RWPE1 (cell line): ENCODE results near the gene DCAF11.

Source experiments
- CTCF ChIA-PET: fragments of 350-600 bp; sonication (Branson Sonifier 250); formaldehyde crosslinking; extraction: SDS; loops from one replicate; lab custom pipeline; 2021; lab: Yijun Ruan, JAX
- POLR2A ChIA-PET: fragments of 400-600 bp; formaldehyde crosslinking; extraction: SDS; loops from one replicate; lab custom pipeline; 2020; ENCODE audit warnings: antibody characterized with exemption; ENCODE audit not compliant: low non-redundant PET; lab: Yijun Ruan, JAX
- DNase-seq: peaks from one replicate; pipeline ENCODE4 v3.0.0; 2012; ENCODE audit warnings: low spot score
- H3K27ac ChIP-seq: fragments of 450-650 bp; 2 replicates; pipeline ENCODE4 v1.5.1; 2017
- TF ChIP-seq, protein P1 (sequence below): fragments of 450-650 bp; conservative IDR thresholded peaks from 2 replicates; pipeline ENCODE4 v1.5.1; 2017; ENCODE audit warnings: low read depth, mild to moderate bottlenecking

Gene DCAF11

DNA sequence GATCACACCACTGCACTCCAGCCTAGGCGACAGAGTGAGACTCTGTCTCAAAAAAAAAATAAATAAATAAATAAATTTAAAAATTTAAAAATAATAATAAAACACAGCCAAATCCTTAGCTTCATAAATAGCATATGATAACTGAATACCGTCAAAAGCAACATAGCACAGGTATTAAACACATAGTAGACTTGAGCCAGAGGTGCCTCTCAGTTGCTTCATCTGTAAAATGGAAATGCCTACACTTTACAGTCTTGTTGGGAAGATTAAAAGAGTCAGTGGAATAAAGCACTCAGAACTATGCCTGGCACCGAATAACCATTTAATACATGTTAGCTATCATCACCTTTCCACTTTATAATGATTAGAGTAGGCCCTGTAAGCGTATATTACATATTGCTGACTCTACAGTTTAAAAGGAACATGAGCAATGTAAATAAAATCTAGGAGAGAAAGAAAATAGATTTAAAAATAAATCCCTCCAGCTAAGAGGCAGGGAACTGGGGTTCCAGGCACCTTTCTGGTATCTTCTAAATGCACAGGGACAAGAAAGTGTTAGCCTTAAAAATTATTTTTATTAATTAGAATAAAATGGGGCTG is 7.8 kb upstream of the DCAF11 start:
- CTCF ChIA-PET = interaction anchor here (0.5 to 0.9 kb wide), 2 partner anchors 54 to 90 kb away, joined by 3 read pairs; no protein-coding TSS in a partner anchor
- POLR2A ChIA-PET = no interaction called here
- TF ChIP-seq, protein P1, sequence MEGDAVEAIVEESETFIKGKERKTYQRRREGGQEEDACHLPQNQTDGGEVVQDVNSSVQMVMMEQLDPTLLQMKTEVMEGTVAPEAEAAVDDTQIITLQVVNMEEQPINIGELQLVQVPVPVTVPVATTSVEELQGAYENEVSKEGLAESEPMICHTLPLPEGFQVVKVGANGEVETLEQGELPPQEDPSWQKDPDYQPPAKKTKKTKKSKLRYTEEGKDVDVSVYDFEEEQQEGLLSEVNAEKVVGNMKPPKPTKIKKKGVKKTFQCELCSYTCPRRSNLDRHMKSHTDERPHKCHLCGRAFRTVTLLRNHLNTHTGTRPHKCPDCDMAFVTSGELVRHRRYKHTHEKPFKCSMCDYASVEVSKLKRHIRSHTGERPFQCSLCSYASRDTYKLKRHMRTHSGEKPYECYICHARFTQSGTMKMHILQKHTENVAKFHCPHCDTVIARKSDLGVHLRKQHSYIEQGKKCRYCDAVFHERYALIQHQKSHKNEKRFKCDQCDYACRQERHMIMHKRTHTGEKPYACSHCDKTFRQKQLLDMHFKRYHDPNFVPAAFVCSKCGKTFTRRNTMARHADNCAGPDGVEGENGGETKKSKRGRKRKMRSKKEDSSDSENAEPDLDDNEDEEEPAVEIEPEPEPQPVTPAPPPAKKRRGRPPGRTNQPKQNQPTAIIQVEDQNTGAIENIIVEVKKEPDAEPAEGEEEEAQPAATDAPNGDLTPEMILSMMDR = no peak
- DNase-seq = no peak
- no peak overlapping the region for H3K27ac ChIP-seq

DNA sequence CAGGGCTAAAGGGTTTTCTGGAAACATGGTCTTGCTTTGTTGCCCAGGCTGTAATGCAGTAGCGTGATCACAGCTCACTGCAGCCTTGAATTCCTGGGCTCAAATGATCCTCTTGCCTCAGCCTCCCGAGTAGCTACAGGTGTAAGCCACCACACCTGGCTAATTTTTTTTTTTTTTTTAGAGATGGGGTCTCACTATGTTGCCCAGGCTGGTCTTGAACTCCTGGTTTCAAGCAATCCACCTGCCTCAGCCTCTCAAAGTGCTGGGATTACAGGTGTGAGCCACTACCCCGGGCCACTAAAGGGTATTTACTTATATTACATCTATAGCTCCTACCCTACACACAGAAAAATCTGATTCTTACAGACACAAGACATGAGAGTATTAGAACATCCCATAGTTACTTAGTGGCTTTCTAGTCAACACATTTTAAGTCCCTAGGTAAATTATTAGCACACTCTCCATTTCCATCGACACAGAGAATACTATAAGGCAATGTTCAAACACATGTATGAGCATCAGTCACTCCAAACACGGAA is 6.2 kb upstream of the DCAF11 start:
- TF ChIP-seq, protein P1 = no peak
- DNase-seq = no peak
- ChIA-PET POLR2A (interaction anchor here (1.1 kb wide), 1 partner anchor 14 kb away, joined by 5 read pairs; the partner anchor contains the start of gene PCK2), CTCF (interaction anchor here (0.5 to 3.6 kb wide), 21 partner anchors 9 to 1891 kb away, joined by 3 to 39 read pairs (median 4); no protein-coding TSS in a partner anchor)
- H3K27ac ChIP-seq = no peak overlapping the region

DNA sequence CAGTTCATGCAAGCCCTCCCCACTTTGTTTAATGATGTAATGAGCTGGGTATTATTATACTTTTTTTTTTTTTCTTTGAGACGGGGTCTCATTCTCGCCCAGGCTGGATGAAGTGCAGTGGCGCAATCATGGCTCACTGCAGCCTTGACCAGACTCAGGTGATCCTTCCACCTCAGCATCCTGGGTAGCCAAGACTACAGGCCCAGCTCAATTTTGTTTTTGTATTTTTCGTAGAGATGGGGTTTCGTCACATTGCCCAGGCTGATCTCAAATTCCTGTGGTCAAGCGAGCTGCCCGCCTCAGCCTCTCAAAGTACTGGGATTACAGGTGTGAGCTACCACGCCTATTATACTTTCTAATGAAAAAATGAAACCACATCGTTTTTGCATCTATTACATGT is 4.5 kb upstream of the DCAF11 start:
- TF ChIP-seq, protein P1 = no peak
- POLR2A ChIA-PET = no interaction called here
- CTCF ChIA-PET = interaction anchor here (0.6 to 3.6 kb wide), 3 partner anchors 48 to 532 kb away, joined by 3 to 39 read pairs (median 4); no protein-coding TSS in a partner anchor
- peak overlapping the region; percentile 64 for H3K27ac ChIP-seq
- DNase-seq = no peak

DNA sequence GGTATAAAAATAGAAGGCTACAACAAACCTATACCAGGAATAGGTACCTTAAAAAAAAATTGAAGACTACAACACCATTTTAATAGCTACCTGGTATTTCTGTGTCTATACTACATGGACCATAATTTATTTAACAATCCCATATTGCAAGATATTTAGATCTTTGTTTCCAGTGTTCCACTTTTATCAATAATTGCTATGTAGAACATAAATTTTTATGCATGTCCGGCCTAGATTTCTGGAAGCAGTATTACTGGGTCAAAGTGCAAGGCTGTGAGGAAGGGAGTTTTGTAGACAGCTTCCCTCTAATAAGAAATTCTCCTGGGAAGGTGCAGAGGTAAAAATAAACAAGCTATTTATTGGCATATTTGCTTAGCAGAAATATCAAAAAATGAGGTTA is 4.1 kb upstream of the DCAF11 start:
- TF ChIP-seq, protein P1 = no peak
- no peak overlapping the region for H3K27ac ChIP-seq
- CTCF ChIA-PET = interaction anchor here (3.6 kb wide), 1 partner anchor 53 kb away, joined by 39 read pairs; no protein-coding TSS in a partner anchor
- POLR2A ChIA-PET = no interaction called here
- DNase-seq = no peak

DNA sequence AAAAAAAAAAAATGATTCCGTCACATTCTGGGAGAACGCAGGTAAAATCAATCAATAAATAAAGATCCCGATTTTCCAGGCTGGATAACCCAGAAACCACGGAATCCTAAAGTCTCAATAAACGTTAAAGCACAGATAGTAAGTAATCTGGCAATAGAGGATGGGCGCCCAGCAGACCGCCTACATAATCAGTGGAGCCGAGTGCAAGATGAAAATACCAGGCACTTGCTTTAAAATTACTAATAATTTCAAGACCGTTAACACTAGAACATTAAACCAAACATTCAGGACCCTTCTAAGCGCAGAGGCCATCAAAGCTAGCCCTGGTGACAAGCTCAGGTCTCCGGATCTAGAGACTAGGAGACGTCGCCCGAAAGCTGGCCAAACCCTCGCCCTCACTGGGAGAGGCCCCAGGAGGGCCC is 1.2 kb upstream of the DCAF11 start:
- CTCF ChIA-PET = interaction anchor here (0.6 kb wide), 2 partner anchors 61 to 74 kb away, joined by 3 read pairs; no protein-coding TSS in a partner anchor
- TF ChIP-seq, protein P1 = no peak
- H3K27ac ChIP-seq = peak overlapping the region; percentile 99
- POLR2A ChIA-PET = interaction anchor here (0.7 to 2.0 kb wide), 7 partner anchors 19 to 129 kb away, joined by 3 to 12 read pairs (median 4); partner anchors contain the start of genes PCK2, PSME1, PSME2 and RNF31
- DNase-seq = no peak

DNA sequence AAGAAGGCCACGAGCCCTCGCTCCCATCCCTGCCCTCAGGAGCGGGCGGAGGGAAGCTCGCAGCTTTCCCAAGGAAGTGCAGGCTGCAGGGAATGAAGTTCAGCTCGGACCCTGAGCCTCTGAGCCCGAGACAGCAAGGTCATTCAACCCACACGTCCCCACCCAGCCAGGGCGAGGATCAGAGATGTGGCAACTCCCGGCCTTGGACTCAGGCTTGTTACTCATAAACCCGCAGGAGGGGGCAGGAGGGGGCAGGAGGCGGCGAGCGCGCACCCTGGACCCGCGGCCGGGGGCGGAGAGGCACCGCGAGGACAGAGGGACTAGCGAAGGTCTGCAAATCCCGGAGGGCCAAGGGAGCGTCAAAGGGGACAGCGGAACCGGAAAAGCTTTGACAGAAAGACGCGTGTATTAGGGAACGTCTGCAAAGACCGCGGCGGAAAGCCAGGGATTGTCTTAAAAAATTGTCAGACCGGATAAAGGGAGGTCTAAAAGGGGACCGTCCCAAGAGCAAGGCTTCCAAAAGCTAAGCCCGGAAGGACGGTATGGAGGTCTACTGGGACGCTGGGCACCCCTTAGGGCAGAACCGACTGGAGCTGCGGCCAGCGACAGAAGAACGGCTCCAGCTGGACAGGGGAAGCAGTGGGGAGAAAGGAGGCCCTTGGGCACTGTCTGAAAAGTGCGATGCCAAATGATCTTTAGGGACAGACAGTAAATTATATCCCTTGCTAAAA is 611 bp upstream of the DCAF11 start:
- DNase-seq = peak; percentile 78

More for the DNA sequence above, 611 bp upstream of the DCAF11 start:
- ChIA-PET CTCF (interaction anchor here (0.6 kb wide), 2 partner anchors 61 to 73 kb away, joined by 3 read pairs; no protein-coding TSS in a partner anchor), POLR2A (interaction anchor here (0.7 to 2.0 kb wide), 10 partner anchors 10 to 128 kb away, joined by 3 to 12 read pairs (median 4); partner anchors contain the start of genes IRF9, PCK2, PSME1 and PSME2)
- peak overlapping the region; percentile 99 for H3K27ac ChIP-seq
- TF ChIP-seq, protein P1 = no peak
